HTR-8/SVneo (cell line): ENCODE results near the gene SOCS6.
"Not testable (repeated sequence)": the region's sequence is repeated elsewhere in the genome, so short reads cannot be mapped to it uniquely, and the experiment has no call there.

ENCODE experiments used
- DNase-seq: peaks from one replicate; pipeline ENCODE4 v3.0.0; 2011; ENCODE audit warnings: low spot score, mixed read lengths; ENCODE audit not compliant: insufficient read length
- FAIRE-seq: peaks from 2 replicates; lab custom pipeline; 2011; peaks lifted over from hg19 to GRCh38; lab: Jason Lieb, UNC

The SOCS6 gene

GRCh38 chr18:70288851-70289328 is at the start of gene SOCS6:
TSS of gene SOCS6 (plus strand) at chr18:70289045. CDS start at chr18:70324669, 35,624 bp downstream.
- FAIRE-seq: no peak
- no peak for DNase-seq

GRCh38 chr18:70243131-70243929 is 45.5 kb upstream of the SOCS6 start:
- no peak for DNase-seq
- no peak for FAIRE-seq

GRCh38 chr18:70246061-70246466 is 42.8 kb upstream of the SOCS6 start:
- FAIRE-seq: no peak
- DNase-seq: no peak

- no peak for DNase-seq
- FAIRE-seq: no peak
These were observed 39.7 kb upstream of the SOCS6 start for GRCh38 chr18:70249118-70249517.

- not testable (repeated sequence) for FAIRE-seq, DNase-seq
These were observed 39.0 kb upstream of the SOCS6 start for GRCh38 chr18:70249861-70250260.

- FAIRE-seq: no peak
- no peak for DNase-seq
These were observed 38.1 kb upstream of the SOCS6 start for GRCh38 chr18:70250781-70251180.

- no peak for FAIRE-seq
- no peak for DNase-seq
These were observed 32.7 kb upstream of the SOCS6 start for GRCh38 chr18:70256184-70256583.

- FAIRE-seq (no peak), DNase-seq (no peak)
These were observed 31.9 kb upstream of the SOCS6 start for GRCh38 chr18:70256994-70257393.

GRCh38 chr18:70258243-70258642 is 30.6 kb upstream of the SOCS6 start:
- no peak for FAIRE-seq

GRCh38 chr18:70260683-70261082 is 28.2 kb upstream of the SOCS6 start:
- DNase-seq (no peak), FAIRE-seq (no peak)

More at GRCh38 chr18:70258243-70258642, 30.6 kb upstream of the SOCS6 start:
- no peak for DNase-seq

GRCh38 chr18:70261141-70261788 is 27.6 kb upstream of the SOCS6 start:
- DNase-seq: no peak
- no peak for FAIRE-seq

GRCh38 chr18:70263336-70263735 is 25.5 kb upstream of the SOCS6 start:
- DNase-seq: no peak
- FAIRE-seq: no peak

GRCh38 chr18:70271742-70272141 is 17.1 kb upstream of the SOCS6 start:
- FAIRE-seq (no peak), DNase-seq (no peak)

- DNase-seq: no peak
- FAIRE-seq: no peak
These were observed 15.8 kb upstream of the SOCS6 start for GRCh38 chr18:70273021-70273420.

- DNase-seq (no peak), FAIRE-seq (no peak)
These were observed 12.2 kb upstream of the SOCS6 start for GRCh38 chr18:70276416-70277191.

GRCh38 chr18:70279470-70279869 is 9.4 kb upstream of the SOCS6 start:
- FAIRE-seq (no peak), DNase-seq (no peak)

- FAIRE-seq: no peak
These were observed 8.6 kb upstream of the SOCS6 start for GRCh38 chr18:70280007-70280925.

GRCh38 chr18:70284976-70285620 is 3.7 kb upstream of the SOCS6 start:
- FAIRE-seq: no peak
- no peak for DNase-seq

More at GRCh38 chr18:70280007-70280925, 8.6 kb upstream of the SOCS6 start:
- no peak for DNase-seq

GRCh38 chr18:70287731-70288130 is 1.1 kb upstream of the SOCS6 start:
- FAIRE-seq (no peak), DNase-seq (no peak)
